HG02571 (cell line): ENCODE data around the gene KLHL3.
A peak's percentile ranks its signal among the peaks of the same experiment; 100 is the strongest.

Experiments used
- ATAC-seq: cut with Tn5 transposase; IDR thresholded peaks from one replicate; pipeline ENCODE4 v1.9.1; 2021; ENCODE audit warnings: mild to moderate bottlenecking, moderate library complexity; ENCODE audit not compliant: unreplicated experiment

Gene KLHL3

GRCh38 chr5:137750436-137750835 lies 14.5 kb upstream of the KLHL3 start:
- ATAC-seq: no peak

- ATAC-seq: no peak
Measured at GRCh38 chr5:137747848-137748247, 12.0 kb upstream of the KLHL3 start.

DNA sequence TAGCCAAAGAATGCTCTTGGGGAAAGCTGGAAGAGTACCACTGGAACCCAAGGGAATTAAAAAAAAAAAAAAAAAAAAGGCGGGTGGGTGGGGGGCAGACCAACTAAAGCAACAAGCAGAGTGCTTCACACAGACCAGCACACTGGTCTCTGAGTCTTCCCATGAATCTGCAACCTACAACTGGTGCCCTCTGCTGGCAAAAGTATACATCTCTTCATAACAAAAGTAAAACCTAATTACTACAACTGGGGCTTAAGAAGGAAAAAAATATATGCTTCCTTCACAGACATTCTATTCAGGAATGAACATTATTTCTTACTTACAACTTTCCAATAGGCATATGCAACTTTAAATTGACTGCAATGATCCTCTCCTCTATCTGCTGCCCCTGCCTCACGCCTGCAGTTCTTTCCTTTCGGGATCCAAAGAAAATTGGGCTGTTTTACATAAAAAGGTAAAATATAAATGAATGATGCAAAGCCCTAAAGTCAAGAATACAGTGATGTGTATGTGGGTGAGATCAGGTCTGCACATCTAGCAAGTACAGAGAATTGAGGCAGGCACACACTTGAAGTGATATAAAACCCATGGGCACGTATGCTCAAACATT lies 7.2 kb upstream of the KLHL3 start:
- peak; percentile 61 for ATAC-seq

- no peak for ATAC-seq
Measured at GRCh38 chr5:137741718-137742117, 5.8 kb upstream of the KLHL3 start.

GRCh38 chr5:137739737-137740136 lies 3.8 kb upstream of the KLHL3 start:
- no peak for ATAC-seq

DNA sequence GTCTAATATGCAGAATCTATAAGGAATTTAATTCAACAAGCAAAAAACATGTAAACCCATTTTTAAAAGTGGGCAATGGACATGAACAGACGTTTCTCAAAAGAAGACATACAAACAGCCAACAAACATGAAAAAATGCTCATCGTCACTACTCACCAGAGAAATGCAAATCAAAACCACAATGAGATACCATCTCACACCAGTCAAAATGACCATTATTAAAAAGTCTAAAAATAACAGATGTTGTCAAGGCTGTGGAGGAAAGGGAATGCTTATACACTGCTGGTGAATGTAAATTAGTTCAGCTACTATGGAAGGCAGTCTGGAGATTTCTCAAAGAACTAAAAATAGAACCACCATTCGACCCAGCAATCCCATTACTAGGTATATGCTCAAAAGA lies 3.1 kb upstream of the KLHL3 start:
- no peak for ATAC-seq

GRCh38 chr5:137737349-137738131 lies 1.7 kb upstream of the KLHL3 start:
- ATAC-seq: no peak

DNA sequence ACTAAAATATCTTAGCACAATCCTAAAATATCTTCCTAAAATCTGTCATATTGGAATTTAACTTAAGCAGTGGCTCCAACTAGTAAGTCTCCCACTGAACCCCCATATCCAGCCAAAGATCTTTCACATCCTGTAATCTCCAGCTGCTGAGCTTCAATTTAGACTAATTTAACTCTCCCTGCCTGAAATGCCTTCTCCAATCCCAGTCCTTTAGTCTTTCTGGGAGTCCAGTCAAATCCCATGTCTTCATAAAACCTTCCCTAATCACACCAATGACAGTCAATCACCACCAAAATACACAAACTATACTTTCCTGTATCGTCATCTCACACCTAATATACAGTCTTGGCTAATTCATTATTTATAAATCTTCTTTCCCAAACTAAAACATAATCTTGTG lies 607 bp upstream of the KLHL3 start:
- ATAC-seq: no peak

GRCh38 chr5:137734962-137735554 lies 831 bp downstream of the KLHL3 start:
- ATAC-seq: peak; percentile 18

DNA sequence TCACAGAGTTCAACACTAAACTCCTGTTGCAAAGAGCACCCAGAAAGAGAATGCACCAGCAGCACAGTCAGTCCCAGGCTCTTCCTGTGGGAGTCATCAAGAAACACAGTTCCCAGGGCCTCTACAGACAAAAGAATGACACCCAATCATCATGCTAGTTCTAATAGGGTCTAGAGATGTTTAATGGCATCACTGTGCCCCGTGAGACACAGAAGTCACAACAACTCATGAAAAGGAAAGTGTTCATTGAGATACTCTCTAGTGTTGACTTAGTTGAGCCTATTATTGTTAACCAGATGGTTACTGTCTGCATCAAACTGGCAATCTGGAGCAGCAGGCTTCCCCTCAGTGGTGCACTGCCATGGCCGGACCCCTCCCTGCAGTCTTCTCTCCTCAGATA lies 1.6 kb downstream of the KLHL3 start:
- ATAC-seq: no peak

DNA sequence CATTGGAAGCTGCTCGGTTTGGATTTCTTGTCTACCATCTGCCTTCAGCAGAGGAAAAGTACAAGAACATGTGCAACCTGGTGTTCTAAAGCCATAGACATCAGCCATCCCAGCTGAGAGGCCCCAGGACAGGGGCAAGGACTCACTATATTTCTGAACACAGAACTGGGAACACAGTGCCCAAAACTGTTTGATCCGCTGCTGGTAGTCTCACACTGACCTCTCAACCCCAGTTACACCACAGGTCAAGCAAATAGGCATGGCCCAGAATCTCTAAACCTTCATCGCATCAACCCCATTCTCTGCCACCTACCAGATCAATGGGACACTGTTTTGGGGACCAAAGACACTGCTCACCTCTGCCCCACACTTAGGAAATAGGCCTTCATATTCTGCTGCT lies 2.0 kb downstream of the KLHL3 start:
- no peak for ATAC-seq

DNA sequence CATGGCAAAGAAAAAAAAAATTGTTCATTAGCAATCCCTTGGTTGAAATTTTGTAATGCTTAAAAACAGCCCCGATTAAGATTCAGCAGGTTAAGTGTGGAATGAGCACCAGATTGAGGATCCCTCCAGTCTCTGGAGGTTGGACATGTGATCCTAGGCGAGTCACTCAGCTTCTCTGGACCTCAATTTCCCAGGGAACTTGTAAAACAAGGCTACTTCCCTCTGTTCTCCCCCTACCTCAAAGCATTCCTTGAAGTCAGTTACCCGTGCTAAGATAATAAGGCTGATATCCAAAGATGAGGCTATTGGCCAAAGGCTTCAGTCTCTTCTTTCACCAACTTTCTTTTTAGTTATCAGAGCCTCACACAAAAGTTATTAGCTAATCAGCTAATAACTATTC lies 2.9 kb downstream of the KLHL3 start:
- ATAC-seq: no peak

GRCh38 chr5:137731176-137731575 lies 4.7 kb downstream of the KLHL3 start:
- no peak for ATAC-seq

DNA sequence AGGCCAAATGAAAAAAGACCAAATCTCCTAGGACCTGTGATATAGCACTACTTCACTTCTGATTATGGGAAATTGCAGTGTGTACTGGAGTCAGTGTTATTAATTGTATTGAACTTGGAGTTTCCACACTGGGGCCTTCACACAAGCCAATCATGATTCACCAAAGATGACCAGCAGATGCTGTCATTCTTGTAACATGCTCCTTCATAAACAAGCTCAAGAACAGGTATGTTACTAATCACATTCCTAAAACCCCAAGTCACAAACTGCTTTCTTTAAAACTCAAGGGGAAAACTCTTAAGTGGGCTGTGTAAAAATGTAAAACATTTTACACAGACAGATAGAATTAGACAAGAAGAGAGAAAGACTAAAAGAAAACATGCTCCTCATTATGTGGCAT lies 5.6 kb downstream of the KLHL3 start:
- ATAC-seq: no peak

- no peak for ATAC-seq
Measured at GRCh38 chr5:137728048-137728447, 7.8 kb downstream of the KLHL3 start.

DNA sequence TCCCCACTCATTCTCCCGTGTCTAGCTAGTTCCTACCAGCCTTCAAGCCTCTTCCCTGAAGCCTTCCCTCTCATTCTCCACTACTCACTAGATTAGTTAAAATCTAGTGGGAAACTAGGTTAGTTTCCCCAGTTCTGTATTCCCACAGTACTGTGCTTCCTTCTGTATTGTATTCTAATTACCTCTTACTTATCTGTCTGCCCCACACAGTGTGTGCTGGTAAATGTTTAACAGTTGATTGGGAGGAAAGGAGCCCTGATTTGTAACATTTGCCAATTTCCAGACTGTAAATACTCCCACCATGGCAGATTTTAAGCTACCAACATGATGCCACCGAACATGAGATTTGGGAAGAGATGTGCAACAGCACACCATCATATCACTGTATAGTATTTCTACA lies 8.3 kb downstream of the KLHL3 start:
- ATAC-seq: no peak

GRCh38 chr5:137724251-137724650 lies 11.6 kb downstream of the KLHL3 start:
- no peak for ATAC-seq

- no peak for ATAC-seq
Measured at GRCh38 chr5:137718611-137719010, 17.3 kb downstream of the KLHL3 start.

GRCh38 chr5:137716337-137716736 lies 19.6 kb downstream of the KLHL3 start:
- no peak for ATAC-seq

- no peak for ATAC-seq
Measured at GRCh38 chr5:137715456-137715855, 20.4 kb downstream of the KLHL3 start.

DNA sequence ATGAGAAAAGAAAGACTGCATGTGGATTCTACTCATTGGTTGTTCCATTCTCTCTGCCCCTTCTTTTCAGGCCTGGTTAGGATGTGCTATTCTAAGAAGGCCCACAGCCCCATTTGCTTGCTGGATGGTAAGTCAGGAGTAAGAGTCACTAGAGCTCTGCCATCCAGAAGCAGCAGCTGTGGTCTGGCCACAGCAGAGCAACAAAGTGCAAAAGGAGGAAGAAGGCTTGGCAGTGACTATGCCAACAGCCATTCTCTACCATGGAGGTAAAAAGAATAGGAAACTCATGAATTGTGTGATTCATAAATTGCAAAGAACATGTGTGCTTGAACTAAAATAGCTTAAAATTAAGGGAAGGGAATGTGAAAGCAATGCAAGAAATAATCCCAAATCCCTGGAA lies 20.9 kb downstream of the KLHL3 start:
- ATAC-seq: no peak

GRCh38 chr5:137714494-137714893 lies 21.4 kb downstream of the KLHL3 start:
- no peak for ATAC-seq
